Upper lobe of left lung (tissue), 6 donors: Measurements from ENCODE around the gene SERINC5. TPM values are rescaled to one million over a fixed set of nuclear protein-coding genes. Genes with fewer than 3 reads are reported as not detected.
A peak's percentile ranks its signal among the peaks of the same experiment; 100 is the strongest.

ENCODE experiments used
- ATAC-seq, 2 donors: fragments of 200-7000 bp; cut with Tn5 transposase; one replicate each; pipeline ENCODE4 v1.9.1; 2022; ENCODE audit warnings: mild to moderate bottlenecking in 2 of 2, moderate library complexity in 2 of 2; ENCODE audit not compliant: low FRiP score in 2 of 2
- DNase-seq, 2 donors: peaks; one replicate each; pipeline ENCODE4 v3.0.0-alpha.2; 2019 to 2020
- H3K27ac ChIP-seq, 4 donors: fragments of 200-600 bp; sonication (generic); one replicate each; pipeline ENCODE4 v1.5.1; 2016 to 2019
- H3K27me3 ChIP-seq, 4 donors: fragments of 200-600 bp; sonication (generic); one replicate each; pipeline ENCODE4 v1.5.1; 2017 to 2019
- H3K36me3 ChIP-seq, 4 donors: fragments of 200-600 bp; sonication (generic); one replicate each; pipeline ENCODE4 v1.5.1; 2016 to 2019
- H3K4me1 ChIP-seq, 4 donors: fragments of 200-600 bp; sonication (generic); one replicate each; pipeline ENCODE4 v1.5.1; 2018 to 2019
- H3K4me3 ChIP-seq, 4 donors: fragments of 200-600 bp; sonication (generic); one replicate each; pipeline ENCODE4 v1.5.1; 2017 to 2019; ENCODE audit warnings: mild to moderate bottlenecking in 2 of 4, moderate library complexity in 1 of 4
- H3K9me3 ChIP-seq, 4 donors: fragments of 200-600 bp; sonication (generic); one replicate each; pipeline ENCODE4 v1.5.1; 2018 to 2019
- EP300 ChIP-seq, 4 donors: sonication (generic); formaldehyde crosslinking; IDR thresholded peaks; one replicate each; pipeline ENCODE4 v1.5.1; 2017; ENCODE audit warnings: antibody characterized with exemption in 4 of 4, control low read depth in 2 of 4
- POLR2A ChIP-seq, 4 donors: fragments of 450-650 bp; IDR thresholded peaks; one replicate each; pipeline ENCODE4 v1.5.1; 2016 to 2017; ENCODE audit warnings: antibody characterized with exemption in 4 of 4, mild to moderate bottlenecking in 2 of 4
- POLR2AphosphoS5 ChIP-seq, 2 donors: sonication (generic); formaldehyde crosslinking; IDR thresholded peaks; one replicate each; pipeline ENCODE4 v1.5.1; 2017; ENCODE audit warnings: antibody characterized with exemption in 2 of 2
- WGBS, 2 donors: methylation state at CpG; one replicate each; pipeline ENCODE4 v1.1.5; 2017 to 2018; 5-methylcytosine and 5-hydroxymethylcytosine counted together
- total RNA-seq, 6 donors: library from RNA; depleted of rRNA in 4 of 6; stranded (reverse); fragments of >200 nt in 4 of 6; gene quantifications; one replicate each; pipeline versions ENCODE4 v1.1.0 to v1.2.1, GENCODE V29; 2016 to 2021
- TF ChIP-seq, protein P1 (sequence below), 6 experiments: fragments of 450-650 bp in 4 of 6; fragments of 200-600 bp in 2 of 6; sonication (generic) in 2 of 6; IDR thresholded peaks; one replicate each; pipeline ENCODE4 v1.5.1; 2016 to 2019; ENCODE audit warnings: antibody characterized with exemption in 6 of 6
- donor health status: DM: no; HTN: no; CAD: no; lungs with moderate emphysema.
- donor health status: DM: no; HTN: yes; CAD: no; lungs with severe emphysema.

Gene SERINC5
- total RNA-seq, 6 donors from 2014 or later = 27.3 to 62.4 (median 41.3) TPM

DNA sequence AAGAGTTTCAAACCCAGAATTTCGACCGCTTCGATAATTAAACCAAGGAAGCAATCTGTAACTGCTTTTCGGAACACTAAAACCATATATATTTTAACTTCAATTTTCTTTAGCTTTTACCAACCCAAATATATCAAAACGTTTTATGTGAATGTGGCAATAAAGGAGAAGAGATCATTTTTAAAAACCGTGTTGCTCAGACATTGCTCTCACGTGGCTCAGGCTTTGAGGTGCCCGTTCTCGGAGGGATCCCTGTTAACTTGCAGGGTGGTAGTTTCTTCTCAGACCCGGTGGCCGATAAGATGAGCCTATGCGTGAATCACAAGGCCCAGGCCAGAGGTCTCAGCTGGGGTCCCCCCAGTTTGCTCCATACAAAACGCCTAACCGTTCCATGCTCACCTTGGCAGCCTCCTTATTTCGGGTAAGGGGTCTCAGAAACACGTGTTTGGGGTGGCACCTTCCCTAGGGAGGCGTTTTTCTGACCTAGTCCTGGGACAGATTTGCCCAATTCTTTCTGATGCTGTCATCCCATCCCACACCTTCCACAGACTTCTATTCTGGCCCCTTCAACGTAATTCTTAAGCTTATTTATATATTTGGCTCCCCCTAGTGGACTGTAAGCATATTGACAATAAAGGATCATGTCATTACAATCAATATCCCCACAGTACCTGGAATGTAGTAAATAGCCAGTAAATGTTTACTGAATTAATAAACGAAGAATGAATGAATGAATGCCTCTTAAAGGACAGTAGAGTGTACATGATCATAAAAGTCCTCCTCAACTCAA lies 172.6 kb downstream of the SERINC5 start:
- peak overlapping the region in 3 of 4 donors; percentile 12 to 26 (median 21) for H3K27ac ChIP-seq

DNA sequence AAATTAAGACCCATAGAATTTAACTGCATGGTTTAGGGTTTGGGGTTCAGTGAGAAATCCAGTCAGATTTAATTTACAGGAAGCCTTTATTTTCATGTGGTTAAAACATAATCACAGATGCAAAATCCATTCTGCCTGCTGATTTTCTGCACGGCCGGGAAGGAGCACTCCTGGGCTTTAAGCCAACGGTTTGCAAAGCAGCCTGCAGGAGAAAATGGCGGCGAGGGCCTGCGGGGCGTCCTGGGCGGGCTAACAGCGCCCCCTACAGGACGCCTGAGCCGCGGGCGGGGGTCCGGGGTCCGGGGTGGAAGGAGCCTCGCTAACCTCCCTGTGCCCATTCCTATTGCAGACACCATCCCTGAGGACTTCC lies 173.1 kb downstream of the SERINC5 start:
- Histone ChIP-seq H3K9me3 (no peaks in the 10 kb centered on the region), H3K27me3 (no peaks in the 10 kb centered on the region), H3K4me3 (peak overlapping the region in 3 of 4 donors; percentile 3 to 31 (median 30)), H3K4me1 (peaks cover 0 to 11% (median 10%) of the 10 kb centered on the region in 4 donors), H3K27ac (peak overlapping the region in 2 of 4 donors; percentile 21 to 26), H3K36me3 (no peaks in the 10 kb centered on the region)
- 7 to 13% methylated on average over 15 to 16 of the region's 16 CpGs for WGBS, 2 donors
- DNase-seq = peak; percentile 70 to 91
- no peak for TF ChIP-seq EP300 (IDR thresholded peaks at IDR 0.05)
- TF ChIP-seq, protein P1, sequence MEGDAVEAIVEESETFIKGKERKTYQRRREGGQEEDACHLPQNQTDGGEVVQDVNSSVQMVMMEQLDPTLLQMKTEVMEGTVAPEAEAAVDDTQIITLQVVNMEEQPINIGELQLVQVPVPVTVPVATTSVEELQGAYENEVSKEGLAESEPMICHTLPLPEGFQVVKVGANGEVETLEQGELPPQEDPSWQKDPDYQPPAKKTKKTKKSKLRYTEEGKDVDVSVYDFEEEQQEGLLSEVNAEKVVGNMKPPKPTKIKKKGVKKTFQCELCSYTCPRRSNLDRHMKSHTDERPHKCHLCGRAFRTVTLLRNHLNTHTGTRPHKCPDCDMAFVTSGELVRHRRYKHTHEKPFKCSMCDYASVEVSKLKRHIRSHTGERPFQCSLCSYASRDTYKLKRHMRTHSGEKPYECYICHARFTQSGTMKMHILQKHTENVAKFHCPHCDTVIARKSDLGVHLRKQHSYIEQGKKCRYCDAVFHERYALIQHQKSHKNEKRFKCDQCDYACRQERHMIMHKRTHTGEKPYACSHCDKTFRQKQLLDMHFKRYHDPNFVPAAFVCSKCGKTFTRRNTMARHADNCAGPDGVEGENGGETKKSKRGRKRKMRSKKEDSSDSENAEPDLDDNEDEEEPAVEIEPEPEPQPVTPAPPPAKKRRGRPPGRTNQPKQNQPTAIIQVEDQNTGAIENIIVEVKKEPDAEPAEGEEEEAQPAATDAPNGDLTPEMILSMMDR (IDR thresholded peaks at IDR 0.05) = peak; percentile 54 to 77 (median 68)
- ATAC-seq = peak; percentile 91 to 92

More for the DNA sequence above, 172.6 kb downstream of the SERINC5 start:
- no peak for TF ChIP-seq POLR2A (IDR thresholded peaks at IDR 0.05)
- TF ChIP-seq, protein P1 (IDR thresholded peaks at IDR 0.05) = peak; percentile 60 to 81 (median 69)
- TF ChIP-seq POLR2AphosphoS5 (IDR thresholded peaks at IDR 0.05) = no peak
- no peak for TF ChIP-seq EP300 (IDR thresholded peaks at IDR 0.05)
- ATAC-seq (peak; percentile 84 to 93), DNase-seq (no peak)
- H3K36me3 ChIP-seq = no peaks in the 10 kb centered on the region
- H3K4me1 ChIP-seq = peaks cover 0 to 11% (median 10%) of the 10 kb centered on the region in 4 donors
- H3K9me3 ChIP-seq = no peaks in the 10 kb centered on the region
- WGBS, 2 donors = 36 to 37% methylated on average over 18 to 19 of the region's 19 CpGs
- H3K27me3 ChIP-seq = no peaks in the 10 kb centered on the region
- peak overlapping the region in 3 of 4 donors; percentile 3 to 31 (median 30) for H3K4me3 ChIP-seq

DNA sequence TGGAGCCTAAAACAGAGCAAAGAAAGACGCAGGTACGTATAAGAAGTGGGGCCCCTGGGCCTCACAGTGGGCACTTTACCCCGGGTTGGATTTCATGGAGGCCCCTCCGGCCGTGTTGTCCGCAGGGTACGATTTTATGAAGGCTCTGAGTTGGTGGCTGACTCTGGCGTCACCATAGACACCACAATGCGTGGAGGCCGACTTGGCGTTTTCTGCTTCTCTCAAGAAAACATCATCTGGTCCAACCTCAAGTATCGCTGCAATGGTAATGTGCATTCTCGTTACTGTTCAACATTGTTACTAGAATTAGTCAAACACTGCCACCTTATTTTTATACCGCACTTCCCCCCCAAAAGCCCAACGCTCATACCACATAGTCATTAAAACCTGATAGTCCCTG lies 173.6 kb downstream of the SERINC5 start:
- peaks cover 0 to 11% (median 10%) of the 10 kb centered on the region in 4 donors for H3K4me1 ChIP-seq
- TF ChIP-seq POLR2A (IDR thresholded peaks at IDR 0.05) = no peak
- no peak for TF ChIP-seq POLR2AphosphoS5 (IDR thresholded peaks at IDR 0.05)
- TF ChIP-seq, protein P1 (IDR thresholded peaks at IDR 0.05) = no peak
- no peak for TF ChIP-seq EP300 (IDR thresholded peaks at IDR 0.05)
- H3K27ac ChIP-seq = no peak overlapping the region
- ATAC-seq (no peak), DNase-seq (no peak)
- no peaks in the 10 kb centered on the region for H3K27me3 ChIP-seq
- H3K9me3 ChIP-seq = no peaks in the 10 kb centered on the region
- no peaks in the 10 kb centered on the region for H3K36me3 ChIP-seq
- H3K4me3 ChIP-seq = no peak overlapping the region
- WGBS, 2 donors = 90 to 93% methylated on average over 15 of the region's 15 CpGs

DNA sequence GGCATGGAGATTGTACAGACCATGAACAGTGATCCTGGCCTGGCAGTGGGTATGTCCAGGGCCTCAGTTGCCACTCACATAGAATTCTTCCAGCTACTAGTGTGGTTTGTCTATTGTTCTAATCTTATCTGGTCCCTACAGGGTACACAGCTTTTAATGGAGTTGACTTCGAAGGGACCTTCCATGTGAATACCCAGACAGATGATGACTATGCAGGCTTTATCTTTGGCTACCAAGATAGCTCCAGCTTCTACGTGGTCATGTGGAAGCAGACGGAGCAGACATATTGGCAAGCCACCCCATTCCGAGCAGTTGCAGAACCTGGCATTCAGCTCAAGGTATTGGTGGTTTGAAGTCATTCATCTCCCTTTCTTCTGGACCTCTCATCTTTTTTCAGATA lies 176.9 kb downstream of the SERINC5 start:
- WGBS, 2 donors = 89 to 92% methylated on average over 4 of the region's 4 CpGs
- no peak for ATAC-seq
- Histone ChIP-seq H3K9me3 (no peaks in the 10 kb centered on the region), H3K36me3 (no peaks in the 10 kb centered on the region), H3K27me3 (no peaks in the 10 kb centered on the region), H3K27ac (no peak overlapping the region), H3K4me1 (peaks cover 0 to 11% (median 10%) of the 10 kb centered on the region in 4 donors), H3K4me3 (no peak overlapping the region)
- TF ChIP-seq, protein P1 (IDR thresholded peaks at IDR 0.05) = no peak
- no peak for TF ChIP-seq POLR2AphosphoS5 (IDR thresholded peaks at IDR 0.05)
- no peak for TF ChIP-seq EP300 (IDR thresholded peaks at IDR 0.05)
- TF ChIP-seq POLR2A (IDR thresholded peaks at IDR 0.05) = no peak
- DNase-seq = no peak
